GM12878 (cell line): ENCODE measurements around the gene TAX1BP3. TPM values are rescaled to one million over a fixed set of nuclear protein-coding genes. Genes with fewer than 3 reads are reported as not detected.

ENCODE experiments used
- CBX5 ChIP-seq: sonication (generic); IDR thresholded peaks from 2 replicates; pipeline ENCODE4 v1.6.1; 2016; ENCODE audit warnings: low read depth, moderate library complexity, mild to moderate bottlenecking, inconsistent platforms
- HDAC2 ChIP-seq: fragments of 200-600 bp; sonication (generic); IDR thresholded peaks from 2 replicates; pipeline ENCODE4 v1.6.1; 2017
- MEF2B ChIP-seq: fragments of 450-650 bp; IDR thresholded peaks from 2 replicates; pipeline ENCODE4 v1.6.1; 2018; ENCODE audit warnings: mild to moderate bottlenecking, moderate library complexity; ENCODE audit not compliant: partially characterized antibody, poor library complexity, severe bottlenecking
- MYC ChIP-seq: IDR thresholded peaks from 2 replicates; pipeline ENCODE4 v1.6.1; 2011; ENCODE audit warnings: mild to moderate bottlenecking, low read length, moderate library complexity, inconsistent platforms; ENCODE audit not compliant: insufficient read depth, insufficient replicate concordance, insufficient read length, severe bottlenecking
- PAX8 ChIP-seq: fragments of 450-650 bp; IDR thresholded peaks from 2 replicates; pipeline ENCODE4 v1.6.1; 2017; ENCODE audit warnings: mild to moderate bottlenecking, moderate library complexity
- POLR2AphosphoS5 ChIP-seq: IDR thresholded peaks from 2 replicates; pipeline ENCODE4 v1.6.1; 2011; ENCODE audit warnings: mild to moderate bottlenecking, low read length, inconsistent platforms
- RAD21 ChIP-seq: IDR thresholded peaks from 2 replicates; pipeline ENCODE4 v1.6.1; 2011; ENCODE audit warnings: mild to moderate bottlenecking, low read depth, low read length, moderate library complexity; ENCODE audit not compliant: insufficient read depth
- RAD51 ChIP-seq: fragments of 450-650 bp; IDR thresholded peaks from 2 replicates; pipeline ENCODE4 v1.6.1; 2016; ENCODE audit warnings: moderate library complexity, mild to moderate bottlenecking, inconsistent platforms
- RB1 ChIP-seq: fragments of 450-650 bp; formaldehyde crosslinking; IDR thresholded peaks from 2 replicates; pipeline ENCODE4 v1.6.1; 2017; ENCODE audit warnings: mild to moderate bottlenecking, borderline replicate concordance
- SUPT20H ChIP-seq: IDR thresholded peaks from 2 replicates; pipeline ENCODE4 v1.6.1; 2011; ENCODE audit warnings: low read depth, mild to moderate bottlenecking, low read length, moderate library complexity, borderline replicate concordance; ENCODE audit not compliant: control insufficient read depth
- TARDBP ChIP-seq: IDR thresholded peaks from 2 replicates; pipeline ENCODE4 v1.6.1; 2016; ENCODE audit warnings: borderline replicate concordance
- TBL1XR1 ChIP-seq: IDR thresholded peaks from 2 replicates; pipeline ENCODE4 v1.6.1; 2012; ENCODE audit warnings: low read depth, low read length, improper control_type of control experiment
- TCF3 ChIP-seq: IDR thresholded peaks from 2 replicates; pipeline ENCODE4 v1.6.1; 2012; ENCODE audit warnings: low read depth, mild to moderate bottlenecking, low read length, borderline replicate concordance; ENCODE audit not compliant: insufficient read depth
- ZNF24 ChIP-seq: fragments of 450-650 bp; IDR thresholded peaks from 2 replicates; pipeline ENCODE4 v1.6.1; 2017; ENCODE audit warnings: antibody characterized with exemption, mild to moderate bottlenecking
- ZNF622 ChIP-seq: fragments of 450-650 bp; IDR thresholded peaks from 2 replicates; pipeline ENCODE4 v1.6.1; 2017; ENCODE audit warnings: mild to moderate bottlenecking, inconsistent platforms
- polyA plus RNA-seq, 11 experiments: library from polyadenylated mRNA; depleted of rRNA in 4 of 11; unstranded in 6 of 11; stranded (reverse) in 5 of 11; fragments of >200 nt; fragmentation: Nextera tagmentation in 4 of 11; fragmentation: Illumina TruSeq in 1 of 11; extraction: Ambion mirVana in 4 of 11; extraction: Trizol in 1 of 11; gene quantifications; 1 replicate in 1 of 11; 2 replicates in 10 of 11; pipeline versions ENCODE4 v1.2.1 to v1.2.3, GENCODE V29; 2011 to 2016; ENCODE audit warnings: inconsistent platforms in 2 of 11, missing spikeins in 2 of 11, low read depth in 1 of 11
- total RNA-seq, 4 experiments: library from RNA; depleted of rRNA in 3 of 4; stranded (reverse); fragments of >200 nt in 3 of 4; fragmentation: Illumina TruSeq in 1 of 4; extraction: Trizol in 1 of 4; gene quantifications; 2 replicates each; pipeline versions ENCODE4 v1.2.1 to v1.2.3, GENCODE V29; 2013 to 2021
- TF ChIP-seq, protein P1 (sequence below): fragments of 450-650 bp; IDR thresholded peaks from 2 replicates; pipeline ENCODE4 v1.6.1; 2017; ENCODE audit warnings: borderline replicate concordance
- TF ChIP-seq, protein P2 (sequence below): IDR thresholded peaks from 2 replicates; pipeline ENCODE4 v1.6.1; 2011; ENCODE audit warnings: mild to moderate bottlenecking, low read depth, low read length, moderate library complexity; ENCODE audit not compliant: insufficient replicate concordance
- TF ChIP-seq, protein P3 (sequence below): fragments of 450-650 bp; formaldehyde crosslinking; IDR thresholded peaks from 2 replicates; pipeline ENCODE4 v1.4.0; 2022; ENCODE audit warnings: mild to moderate bottlenecking, moderate library complexity
- TF ChIP-seq, protein P4 (sequence below): IDR thresholded peaks from 2 replicates; pipeline ENCODE4 v1.6.1; 2011; ENCODE audit warnings: borderline replicate concordance, low read depth, mild to moderate bottlenecking, moderate library complexity, mixed read lengths, low read length; ENCODE audit not compliant: insufficient read depth; ENCODE audit errors: extremely low read length
- TF ChIP-seq, protein P5 (sequence below): fragments of 450-650 bp; IDR thresholded peaks from 2 replicates; pipeline ENCODE4 v1.6.1; 2017; ENCODE audit warnings: mild to moderate bottlenecking, moderate library complexity

TAX1BP3 gene
- total and polyA plus RNA-seq, 10 of the 15 experiments (the other 5 are each of a cell fraction or from before 2014, with no cell fraction given), result 1.00 to 40.4 (median 15.4) TPM

DNA sequence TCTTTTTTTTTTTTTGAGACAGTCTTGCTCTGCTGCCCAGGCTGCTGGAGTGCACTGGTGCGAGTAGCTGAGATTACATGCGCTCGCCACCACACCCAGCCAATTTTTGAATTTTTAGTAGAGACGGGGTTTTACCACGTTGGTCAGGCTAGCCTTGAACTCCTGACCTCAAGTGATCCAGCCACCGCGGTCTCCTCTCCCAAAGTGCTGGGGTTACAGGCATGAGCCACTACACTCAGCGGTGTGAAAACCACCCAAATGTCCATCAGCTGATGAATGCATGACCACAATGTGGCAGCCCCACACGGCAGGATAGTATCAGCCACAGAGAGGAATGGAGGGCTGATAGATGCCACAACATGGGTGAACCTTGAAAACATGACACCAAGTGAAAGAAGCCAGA, 25.5 kb upstream of the TAX1BP3 start (continued):
- TF ChIP-seq, protein P1, sequence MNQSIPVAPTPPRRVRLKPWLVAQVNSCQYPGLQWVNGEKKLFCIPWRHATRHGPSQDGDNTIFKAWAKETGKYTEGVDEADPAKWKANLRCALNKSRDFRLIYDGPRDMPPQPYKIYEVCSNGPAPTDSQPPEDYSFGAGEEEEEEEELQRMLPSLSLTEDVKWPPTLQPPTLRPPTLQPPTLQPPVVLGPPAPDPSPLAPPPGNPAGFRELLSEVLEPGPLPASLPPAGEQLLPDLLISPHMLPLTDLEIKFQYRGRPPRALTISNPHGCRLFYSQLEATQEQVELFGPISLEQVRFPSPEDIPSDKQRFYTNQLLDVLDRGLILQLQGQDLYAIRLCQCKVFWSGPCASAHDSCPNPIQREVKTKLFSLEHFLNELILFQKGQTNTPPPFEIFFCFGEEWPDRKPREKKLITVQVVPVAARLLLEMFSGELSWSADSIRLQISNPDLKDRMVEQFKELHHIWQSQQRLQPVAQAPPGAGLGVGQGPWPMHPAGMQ, result peak; percentile 63; the same call in 1 of the 2 replicates
- TF ChIP-seq ZNF24 (no peak), TBL1XR1 (peak; percentile 77; the same call in 1 of the 2 replicates), HDAC2 (no peak), TCF3 (0 out of 2 replicates have a peak, but pooled peaks have one; percentile 32), TARDBP (no peak), PAX8 (no peak), RAD51 (0 out of 2 replicates have a peak, but pooled peaks have one; percentile 33), RAD21 (no peak), RB1 (no peak; the same call in 1 of the 2 replicates), CBX5 (0 out of 2 replicates have a peak, but pooled peaks have one; percentile 49), SUPT20H (no peak), MYC (no peak), POLR2AphosphoS5 (no peak), MEF2B (peak; percentile 52), ZNF622 (no peak)
- TF ChIP-seq, protein P2, sequence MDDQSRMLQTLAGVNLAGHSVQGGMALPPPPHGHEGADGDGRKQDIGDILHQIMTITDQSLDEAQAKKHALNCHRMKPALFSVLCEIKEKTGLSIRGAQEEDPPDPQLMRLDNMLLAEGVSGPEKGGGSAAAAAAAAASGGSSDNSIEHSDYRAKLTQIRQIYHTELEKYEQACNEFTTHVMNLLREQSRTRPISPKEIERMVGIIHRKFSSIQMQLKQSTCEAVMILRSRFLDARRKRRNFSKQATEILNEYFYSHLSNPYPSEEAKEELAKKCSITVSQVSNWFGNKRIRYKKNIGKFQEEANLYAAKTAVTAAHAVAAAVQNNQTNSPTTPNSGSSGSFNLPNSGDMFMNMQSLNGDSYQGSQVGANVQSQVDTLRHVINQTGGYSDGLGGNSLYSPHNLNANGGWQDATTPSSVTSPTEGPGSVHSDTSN, result peak; percentile 59
- TF ChIP-seq, protein P3, sequence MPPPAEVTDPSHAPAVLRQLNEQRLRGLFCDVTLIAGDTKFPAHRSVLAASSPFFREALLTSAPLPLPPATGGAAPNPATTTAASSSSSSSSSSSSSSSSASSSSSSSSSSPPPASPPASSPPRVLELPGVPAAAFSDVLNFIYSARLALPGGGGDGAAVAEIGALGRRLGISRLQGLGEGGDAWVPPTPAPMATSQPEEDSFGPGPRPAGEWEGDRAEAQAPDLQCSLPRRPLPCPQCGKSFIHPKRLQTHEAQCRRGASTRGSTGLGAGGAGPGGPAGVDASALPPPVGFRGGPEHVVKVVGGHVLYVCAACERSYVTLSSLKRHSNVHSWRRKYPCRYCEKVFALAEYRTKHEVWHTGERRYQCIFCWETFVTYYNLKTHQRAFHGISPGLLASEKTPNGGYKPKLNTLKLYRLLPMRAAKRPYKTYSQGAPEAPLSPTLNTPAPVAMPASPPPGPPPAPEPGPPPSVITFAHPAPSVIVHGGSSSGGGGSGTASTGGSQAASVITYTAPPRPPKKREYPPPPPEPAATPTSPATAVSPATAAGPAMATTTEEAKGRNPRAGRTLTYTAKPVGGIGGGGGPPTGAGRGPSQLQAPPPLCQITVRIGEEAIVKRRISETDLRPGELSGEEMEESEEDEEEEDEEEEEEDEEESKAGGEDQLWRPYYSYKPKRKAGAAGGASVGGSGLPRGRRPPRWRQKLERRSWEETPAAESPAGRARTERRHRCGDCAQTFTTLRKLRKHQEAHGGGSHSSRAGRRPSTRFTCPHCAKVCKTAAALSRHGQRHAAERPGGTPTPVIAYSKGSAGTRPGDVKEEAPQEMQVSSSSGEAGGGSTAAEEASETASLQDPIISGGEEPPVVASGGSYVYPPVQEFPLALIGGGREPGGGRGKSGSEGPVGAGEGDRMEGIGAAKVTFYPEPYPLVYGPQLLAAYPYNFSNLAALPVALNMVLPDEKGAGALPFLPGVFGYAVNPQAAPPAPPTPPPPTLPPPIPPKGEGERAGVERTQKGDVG (CRISPR knock-in tag), result no peak
- TF ChIP-seq, protein P4, sequence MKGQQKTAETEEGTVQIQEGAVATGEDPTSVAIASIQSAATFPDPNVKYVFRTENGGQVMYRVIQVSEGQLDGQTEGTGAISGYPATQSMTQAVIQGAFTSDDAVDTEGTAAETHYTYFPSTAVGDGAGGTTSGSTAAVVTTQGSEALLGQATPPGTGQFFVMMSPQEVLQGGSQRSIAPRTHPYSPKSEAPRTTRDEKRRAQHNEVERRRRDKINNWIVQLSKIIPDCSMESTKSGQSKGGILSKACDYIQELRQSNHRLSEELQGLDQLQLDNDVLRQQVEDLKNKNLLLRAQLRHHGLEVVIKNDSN, result no peak
- TF ChIP-seq, protein P5, sequence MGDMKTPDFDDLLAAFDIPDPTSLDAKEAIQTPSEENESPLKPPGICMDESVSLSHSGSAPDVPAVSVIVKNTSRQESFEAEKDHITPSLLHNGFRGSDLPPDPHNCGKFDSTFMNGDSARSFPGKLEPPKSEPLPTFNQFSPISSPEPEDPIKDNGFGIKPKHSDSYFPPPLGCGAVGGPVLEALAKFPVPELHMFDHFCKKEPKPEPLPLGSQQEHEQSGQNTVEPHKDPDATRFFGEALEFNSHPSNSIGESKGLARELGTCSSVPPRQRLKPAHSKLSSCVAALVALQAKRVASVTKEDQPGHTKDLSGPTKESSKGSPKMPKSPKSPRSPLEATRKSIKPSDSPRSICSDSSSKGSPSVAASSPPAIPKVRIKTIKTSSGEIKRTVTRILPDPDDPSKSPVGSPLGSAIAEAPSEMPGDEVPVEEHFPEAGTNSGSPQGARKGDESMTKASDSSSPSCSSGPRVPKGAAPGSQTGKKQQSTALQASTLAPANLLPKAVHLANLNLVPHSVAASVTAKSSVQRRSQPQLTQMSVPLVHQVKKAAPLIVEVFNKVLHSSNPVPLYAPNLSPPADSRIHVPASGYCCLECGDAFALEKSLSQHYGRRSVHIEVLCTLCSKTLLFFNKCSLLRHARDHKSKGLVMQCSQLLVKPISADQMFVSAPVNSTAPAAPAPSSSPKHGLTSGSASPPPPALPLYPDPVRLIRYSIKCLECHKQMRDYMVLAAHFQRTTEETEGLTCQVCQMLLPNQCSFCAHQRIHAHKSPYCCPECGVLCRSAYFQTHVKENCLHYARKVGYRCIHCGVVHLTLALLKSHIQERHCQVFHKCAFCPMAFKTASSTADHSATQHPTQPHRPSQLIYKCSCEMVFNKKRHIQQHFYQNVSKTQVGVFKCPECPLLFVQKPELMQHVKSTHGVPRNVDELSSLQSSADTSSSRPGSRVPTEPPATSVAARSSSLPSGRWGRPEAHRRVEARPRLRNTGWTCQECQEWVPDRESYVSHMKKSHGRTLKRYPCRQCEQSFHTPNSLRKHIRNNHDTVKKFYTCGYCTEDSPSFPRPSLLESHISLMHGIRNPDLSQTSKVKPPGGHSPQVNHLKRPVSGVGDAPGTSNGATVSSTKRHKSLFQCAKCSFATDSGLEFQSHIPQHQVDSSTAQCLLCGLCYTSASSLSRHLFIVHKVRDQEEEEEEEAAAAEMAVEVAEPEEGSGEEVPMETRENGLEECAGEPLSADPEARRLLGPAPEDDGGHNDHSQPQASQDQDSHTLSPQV, result no peak
